DOHH2 (cell line): ENCODE data around the gene RRP8.

Source experiments
- CTCF ChIP-seq: fragments of 200-600 bp; sonication (generic); IDR thresholded peaks from one replicate; pipeline ENCODE4 v1.5.1; 2014; ENCODE audit warnings: antibody characterized with exemption, mild to moderate bottlenecking, low read depth, low read length; ENCODE audit not compliant: poor library complexity, severe bottlenecking
- EZH2phosphoT487 ChIP-seq: fragments of 200-600 bp; sonication (generic); IDR thresholded peaks from 2 replicates; pipeline ENCODE4 v1.6.1; 2017; ENCODE audit warnings: borderline replicate concordance, mild to moderate bottlenecking, antibody characterized with exemption, low read length, moderate library complexity, mixed read lengths

GRCh38 chr11:6617315-6617781, 13.9 kb upstream of the RRP8 start:
- TF ChIP-seq CTCF (no peak), EZH2phosphoT487 (no peak)
